Right atrium auricular region (tissue), 2 donors: ENCODE data around the gene ELMOD1. TPM values are rescaled to one million over a fixed set of nuclear protein-coding genes. Genes with fewer than 3 reads are reported as not detected.

Experiments used
- DNase-seq: peaks from one replicate; pipeline ENCODE4 v3.0.0-alpha.2; 2019; ENCODE audit warnings: low spot score
- H3K27ac ChIP-seq, 2 donors: fragments of 200-600 bp; sonication (generic); 1 replicate in 1 of 2; 2 replicates in 1 of 2; pipeline ENCODE4 v1.5.1; 2016 to 2019
- H3K27me3 ChIP-seq, 2 donors: fragments of 200-600 bp; sonication (generic); one replicate each; pipeline versions ENCODE4 v1.5.1 to v1.6.0; 2017 to 2019
- H3K36me3 ChIP-seq: fragments of 200-600 bp; sonication (generic); one replicate; pipeline ENCODE4 v1.5.1; 2016
- H3K4me1 ChIP-seq, 2 donors: fragments of 200-600 bp; sonication (generic); one replicate each; pipeline versions ENCODE4 v1.5.1 to v1.6.0; 2017 to 2019
- H3K4me3 ChIP-seq, 2 donors: fragments of 200-600 bp; sonication (generic); 1 replicate in 1 of 2; 2 replicates in 1 of 2; pipeline ENCODE4 v1.5.1; 2017 to 2019; ENCODE audit warnings: mild to moderate bottlenecking in 1 of 2, moderate library complexity in 1 of 2
- H3K9me3 ChIP-seq, 2 donors: fragments of 200-600 bp; sonication (generic); one replicate each; pipeline ENCODE4 v1.5.1; 2019
- CTCF ChIP-seq, 2 donors: fragments of 200-600 bp; sonication (generic); IDR thresholded peaks; one replicate each; pipeline ENCODE4 v1.5.1; 2019; ENCODE audit warnings: antibody characterized with exemption in 2 of 2
- total RNA-seq, 2 donors: library from RNA; depleted of rRNA; stranded (reverse); fragments of >200 nt; gene quantifications; one replicate each; pipeline ENCODE4 v1.1.0, GENCODE V29; 2016

ELMOD1 gene
- total RNA-seq, 2 donors from 2014 or later: 4.2 to 10.4 TPM

DNA sequence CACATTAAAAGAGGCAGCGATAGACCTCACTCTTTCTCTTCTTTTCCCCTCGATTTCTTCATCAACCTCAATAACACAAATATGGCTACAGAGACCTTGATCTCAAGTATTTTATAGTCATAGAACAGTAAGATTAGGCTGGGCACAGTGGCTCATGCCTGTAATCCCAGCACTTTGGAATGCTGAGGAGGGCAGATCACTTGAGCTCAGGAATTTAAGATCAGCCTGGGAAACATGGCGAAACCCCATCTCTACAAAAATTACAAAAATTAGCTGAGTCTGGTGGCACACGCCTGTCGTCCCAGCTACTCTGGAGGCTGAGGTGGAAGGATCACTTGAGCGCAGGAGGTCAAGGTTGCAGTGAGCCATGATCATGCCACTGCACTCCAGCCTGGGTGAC is 106.3 kb downstream of the ELMOD1 start:
- H3K4me1 ChIP-seq: peaks cover 0 to 11% of the 10 kb centered on the region in 2 donors
- no peaks in the 10 kb centered on the region for H3K36me3 ChIP-seq
- no peaks in the 10 kb centered on the region for H3K27me3 ChIP-seq
- no peak overlapping the region for H3K4me3 ChIP-seq
- DNase-seq: no peak
- no peaks in the 10 kb centered on the region for H3K9me3 ChIP-seq
- no peak for TF ChIP-seq CTCF (IDR thresholded peaks at IDR 0.05)
- H3K27ac ChIP-seq: no peak overlapping the region

- DNase-seq: no peak
- no peak for TF ChIP-seq CTCF (IDR thresholded peaks at IDR 0.05)
- Histone ChIP-seq H3K9me3 (no peaks in the 10 kb centered on the region), H3K27me3 (no peaks in the 10 kb centered on the region), H3K36me3 (no peaks in the 10 kb centered on the region), H3K4me3 (no peak overlapping the region), H3K4me1 (peaks cover 0 to 11% of the 10 kb centered on the region in 2 donors), H3K27ac (no peak overlapping the region)
Observed at GRCh38 chr11:107699371-107700285, 108.7 kb downstream of the ELMOD1 start.

GRCh38 chr11:107702109-107702660 is 111.2 kb downstream of the ELMOD1 start:
- Histone ChIP-seq H3K4me3 (no peak overlapping the region), H3K4me1 (peaks cover 0 to 10% of the 10 kb centered on the region in 2 donors), H3K27ac (peak overlapping the region in 1 of 2 donors; percentile 8), H3K9me3 (no peaks in the 10 kb centered on the region), H3K36me3 (no peaks in the 10 kb centered on the region), H3K27me3 (no peaks in the 10 kb centered on the region)
- no peak for TF ChIP-seq CTCF (IDR thresholded peaks at IDR 0.05)
- no peak for DNase-seq

DNA sequence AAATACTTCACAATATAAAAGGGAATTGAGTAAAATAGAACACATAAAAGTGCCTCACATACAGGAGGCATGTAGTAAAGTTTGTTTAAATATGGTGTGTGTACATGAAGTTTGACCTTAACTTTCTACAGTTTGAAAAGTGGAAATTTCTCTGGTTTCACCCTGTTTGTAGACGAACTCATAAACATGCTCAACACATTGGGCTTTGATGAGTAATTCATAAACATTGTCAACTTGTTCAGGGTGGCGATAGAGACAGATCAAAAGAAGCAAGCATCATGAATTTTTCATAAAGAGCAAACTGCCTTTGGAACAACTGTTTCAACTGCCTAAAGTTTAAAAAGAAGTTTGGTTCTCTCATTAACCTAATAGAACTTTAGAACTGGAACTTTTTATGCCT is 111.8 kb downstream of the ELMOD1 start:
- DNase-seq: no peak
- no peaks in the 10 kb centered on the region for H3K27me3 ChIP-seq
- H3K27ac ChIP-seq: no peak overlapping the region
- H3K4me1 ChIP-seq: peaks cover 0 to 10% of the 10 kb centered on the region in 2 donors
- H3K9me3 ChIP-seq: no peaks in the 10 kb centered on the region
- no peak for TF ChIP-seq CTCF (IDR thresholded peaks at IDR 0.05)
- no peaks in the 10 kb centered on the region for H3K36me3 ChIP-seq
- H3K4me3 ChIP-seq: no peak overlapping the region

GRCh38 chr11:107704451-107704850 is 113.5 kb downstream of the ELMOD1 start:
- H3K27ac ChIP-seq: peak overlapping the region in 1 of 2 donors; percentile 27
- H3K27me3 ChIP-seq: no peaks in the 10 kb centered on the region
- H3K4me3 ChIP-seq: no peak overlapping the region
- H3K4me1 ChIP-seq: peaks cover 0 to 10% of the 10 kb centered on the region in 2 donors
- DNase-seq: no peak
- H3K36me3 ChIP-seq: no peaks in the 10 kb centered on the region
- no peaks in the 10 kb centered on the region for H3K9me3 ChIP-seq
- no peak for TF ChIP-seq CTCF (IDR thresholded peaks at IDR 0.05)
